Measurements from ENCODE around the gene RNF112. TPM values are rescaled to one million over a fixed set of nuclear protein-coding genes. Genes with fewer than 3 reads are reported as not detected.

Gene RNF112
- total RNA-seq, 1 experiment from 2014 or later = 0.81 TPM

- Histone ChIP-seq H3K79me1 (ENCODE audit: insufficient read depth, low read depth, low read length, poor library complexity, severe bottlenecking) (no peaks in the 10 kb centered on the region), H2BK15ac (ENCODE audit: low read depth, low read length) (no peak overlapping the region), H3K27ac (ENCODE audit: insufficient read length, low read depth, low read length) (no peak overlapping the region), H3K79me2 (ENCODE audit: insufficient read depth, low read length) (no peaks in the 10 kb centered on the region), H3K27me3 (ENCODE audit: insufficient read depth, low read length) (no peaks in the 10 kb centered on the region), H3T11ph (ENCODE audit: low read length) (no peak overlapping the region), H2BK12ac (ENCODE audit: insufficient read length, low read depth, low read length) (no peak overlapping the region), H2BK5ac (ENCODE audit: insufficient read length, low read length) (no peak overlapping the region), H3K4me2 (ENCODE audit: insufficient read depth, insufficient read length, low read length) (no peak overlapping the region), H4K8ac (replicated peaks; ENCODE audit: insufficient read length, low read depth, low read length) (no peak overlapping the region), H3K4ac (ENCODE audit: low read depth, low read length) (no peak overlapping the region), H2AK5ac (ENCODE audit: insufficient read length, low read length) (no peak overlapping the region), H3K18ac (ENCODE audit: insufficient read length, low read depth, low read length) (no peak overlapping the region), H2BK120ac (ENCODE audit: low read depth, low read length, poor library complexity, severe bottlenecking) (no peak overlapping the region), H4K5ac (ENCODE audit: insufficient read length, low read depth, low read length) (no peak overlapping the region), H3K4me1 (ENCODE audit: insufficient read depth, low read length) (no peaks in the 10 kb centered on the region), H3K56ac (ENCODE audit: insufficient read length, low read depth, low read length) (no peak overlapping the region), H3K14ac (ENCODE audit: insufficient read depth, low read length) (no peak overlapping the region), H4K91ac (ENCODE audit: insufficient read length, low read depth, low read length) (no peak overlapping the region), H3K9me3 (ENCODE audit: control insufficient read depth, low read depth, low read length) (no peaks in the 10 kb centered on the region), H3K23me2 (ENCODE audit: insufficient read length, low read depth, low read length, poor library complexity, severe bottlenecking) (no peaks in the 10 kb centered on the region), H3K9ac (ENCODE audit: extremely low read depth, insufficient read length, low read length) (no peak overlapping the region), H2BK20ac (ENCODE audit: low read depth, low read length, poor library complexity, severe bottlenecking) (no peak overlapping the region), H3K23ac (ENCODE audit: insufficient read length, low read depth, low read length) (no peak overlapping the region), H2AFZ (ENCODE audit: low read length) (no peak overlapping the region), H4K20me1 (ENCODE audit: control insufficient read depth, insufficient read depth, insufficient read length) (no peaks in the 10 kb centered on the region)
- Mint-ChIP-seq H3K27ac (no peak overlapping the region), H3K9me3 (no peaks in the 10 kb centered on the region), H3K36me3 (ENCODE audit: insufficient read depth in 1 of 3, low read depth in 3 of 3) (no peaks in the 10 kb centered on the region; a peak in 1 of 7 replicates), H3K27me3 (ENCODE audit: low read depth) (peaks cover 10% of the 10 kb centered on the region), H3K4me3 (no peak overlapping the region), H3K4me1 (peaks cover 15 to 30% of the 10 kb centered on the region in 2 experiments)
- no peak for TF ChIP-seq CTCF (conservative IDR thresholded peaks at IDR 0.05)
- WGBS (ENCODE audit: extremely low coverage, insufficient read length, low lambda C conversion rate) = no CpG with 5 or more reads among the region's 5 CpGs
- no peak for DNase-seq
Observed at GRCh38 chr17:19413761-19414160, 2.7 kb downstream of the RNF112 start.

Data from H9 (cell line).